ENCODE data around the gene RNF123.

The RNF123 gene

DNA sequence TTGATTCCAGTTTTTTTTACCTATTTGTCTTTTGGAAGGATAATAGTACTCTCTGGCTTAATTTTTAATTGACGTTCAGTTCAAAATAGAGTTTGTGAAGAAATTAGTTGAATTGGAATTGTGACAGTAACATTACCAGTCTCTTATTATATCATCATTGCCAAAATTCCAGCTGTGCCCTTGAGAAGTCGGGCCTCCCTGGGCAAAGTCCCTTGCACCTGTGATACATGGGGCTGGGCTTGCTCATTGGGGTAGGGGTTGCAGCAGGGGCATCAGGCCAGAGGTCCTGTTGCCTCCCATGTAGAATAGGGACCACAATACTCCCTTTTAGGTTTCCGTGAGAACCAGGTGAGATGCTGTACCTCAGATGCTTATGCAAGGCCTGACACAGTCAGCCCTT is 43.1 kb upstream of the RNF123 start:
- DNase-seq (ENCODE audit: low read depth) = no peak
- TF ChIP-seq, protein P1, sequence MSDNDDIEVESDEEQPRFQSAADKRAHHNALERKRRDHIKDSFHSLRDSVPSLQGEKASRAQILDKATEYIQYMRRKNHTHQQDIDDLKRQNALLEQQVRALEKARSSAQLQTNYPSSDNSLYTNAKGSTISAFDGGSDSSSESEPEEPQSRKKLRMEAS (IDR thresholded peaks at IDR 0.05; ENCODE audit: low read depth, low read length) = no peak
- TF ChIP-seq CTCF (IDR thresholded peaks at IDR 0.05; ENCODE audit: low read depth, low read length) (no peak), MYC (IDR thresholded peaks at IDR 0.05; ENCODE audit: low read depth, low read length) (no peak), POLR2A (IDR thresholded peaks at IDR 0.05; ENCODE audit: extremely low read depth, insufficient read length) (no peak)
- no peak overlapping the region for H3K4me3 ChIP-seq (ENCODE audit: low read depth, low read length)

DNA sequence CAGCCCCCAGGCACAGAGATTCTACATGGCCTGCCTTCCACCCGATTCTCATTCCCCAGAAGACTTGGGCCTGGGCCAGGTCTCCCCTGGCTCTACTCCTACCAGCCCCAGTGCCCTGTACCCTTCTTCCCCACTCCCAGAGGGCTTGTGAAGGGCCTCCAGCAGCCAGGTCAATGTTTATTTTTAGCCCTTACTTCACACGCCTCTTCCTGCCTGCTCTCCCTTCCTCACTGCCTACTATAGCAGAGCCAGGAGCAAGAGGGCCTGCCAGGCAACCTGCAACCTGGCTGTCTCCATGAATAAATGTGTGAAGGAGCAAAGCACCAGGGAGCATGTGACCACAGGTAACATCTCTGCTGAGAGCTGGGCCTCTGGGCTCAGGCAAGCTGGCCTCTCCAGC is 41.6 kb upstream of the RNF123 start:
- DNase-seq (ENCODE audit: low read depth) = peak; percentile 61
- H3K4me3 ChIP-seq (ENCODE audit: low read depth, low read length) = no peak overlapping the region
- no peak for TF ChIP-seq POLR2A (IDR thresholded peaks at IDR 0.05; ENCODE audit: extremely low read depth, insufficient read length)
- TF ChIP-seq, protein P1 (IDR thresholded peaks at IDR 0.05; ENCODE audit: low read depth, low read length) = no peak
- 0 out of 2 replicates have a peak, but pooled peaks have one; percentile 16 for TF ChIP-seq MYC (IDR thresholded peaks at IDR 0.05; ENCODE audit: low read depth, low read length)
- no peak for TF ChIP-seq CTCF (IDR thresholded peaks at IDR 0.05; ENCODE audit: low read depth, low read length)

DNA sequence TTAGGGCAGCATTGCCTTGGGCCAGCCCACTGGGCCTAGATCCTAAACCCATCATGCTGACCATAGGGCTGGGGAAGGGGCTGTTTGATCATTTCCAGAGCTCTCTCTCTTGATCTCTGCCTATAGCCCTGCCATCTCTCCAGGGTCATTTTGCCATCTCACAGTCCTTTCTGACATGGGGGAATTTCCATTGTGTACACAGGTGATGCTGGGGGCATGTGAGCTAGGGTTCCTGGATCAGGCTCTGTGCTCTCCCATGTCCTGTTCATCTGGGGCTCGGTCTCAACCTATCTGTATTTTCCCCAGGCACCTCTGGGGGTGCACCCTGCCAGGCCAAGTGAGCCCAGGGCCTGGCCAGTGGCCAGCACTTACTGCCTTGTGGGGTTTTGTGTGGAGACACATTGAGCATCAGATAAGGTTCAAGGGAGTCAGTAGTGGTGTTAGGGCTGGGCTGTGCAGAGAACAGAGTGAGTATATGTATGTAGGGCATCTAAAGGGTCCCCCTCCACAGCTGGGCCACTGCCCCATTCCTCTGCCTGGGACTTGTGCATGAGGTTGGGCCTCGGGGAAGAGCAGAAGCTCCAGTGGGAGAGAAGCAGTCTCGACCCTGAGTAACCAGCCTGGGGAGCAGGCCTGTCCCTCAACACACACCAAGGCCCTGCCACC is 40.9 kb upstream of the RNF123 start:
- no peak overlapping the region for H3K4me3 ChIP-seq (ENCODE audit: low read depth, low read length)
- no peak for DNase-seq (ENCODE audit: low read depth)
- TF ChIP-seq, protein P1 (IDR thresholded peaks at IDR 0.05; ENCODE audit: low read depth, low read length) = no peak
- TF ChIP-seq CTCF (IDR thresholded peaks at IDR 0.05; ENCODE audit: low read depth, low read length) = no peak
- no peak for TF ChIP-seq MYC (IDR thresholded peaks at IDR 0.05; ENCODE audit: low read depth, low read length)
- no peak for TF ChIP-seq POLR2A (IDR thresholded peaks at IDR 0.05; ENCODE audit: extremely low read depth, insufficient read length)

DNA sequence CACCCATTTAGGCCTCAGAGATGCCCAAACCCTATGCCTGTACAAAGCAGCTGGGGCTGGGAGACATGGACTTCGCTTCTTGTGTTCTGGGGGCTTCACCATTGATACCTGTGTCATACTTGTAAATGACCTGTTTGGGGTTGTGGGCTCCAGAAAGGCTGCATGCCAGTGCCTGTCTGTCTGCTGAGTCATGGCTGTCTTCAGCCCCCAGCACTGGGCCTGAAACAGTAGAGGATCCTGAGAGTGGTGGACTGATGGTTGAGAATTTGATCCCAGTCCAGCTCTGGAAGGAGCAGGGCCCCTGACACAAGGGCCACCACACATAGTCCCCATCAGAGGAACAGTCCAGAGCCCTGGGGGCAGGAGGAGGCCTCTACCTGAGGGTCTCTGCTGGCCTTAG is 39.8 kb upstream of the RNF123 start:
- no peak overlapping the region for H3K4me3 ChIP-seq (ENCODE audit: low read depth, low read length)
- TF ChIP-seq CTCF (IDR thresholded peaks at IDR 0.05; ENCODE audit: low read depth, low read length) (no peak), MYC (IDR thresholded peaks at IDR 0.05; ENCODE audit: low read depth, low read length) (no peak), POLR2A (IDR thresholded peaks at IDR 0.05; ENCODE audit: extremely low read depth, insufficient read length) (no peak)
- TF ChIP-seq, protein P1 (IDR thresholded peaks at IDR 0.05; ENCODE audit: low read depth, low read length) = no peak
- no peak for DNase-seq (ENCODE audit: low read depth)

DNA sequence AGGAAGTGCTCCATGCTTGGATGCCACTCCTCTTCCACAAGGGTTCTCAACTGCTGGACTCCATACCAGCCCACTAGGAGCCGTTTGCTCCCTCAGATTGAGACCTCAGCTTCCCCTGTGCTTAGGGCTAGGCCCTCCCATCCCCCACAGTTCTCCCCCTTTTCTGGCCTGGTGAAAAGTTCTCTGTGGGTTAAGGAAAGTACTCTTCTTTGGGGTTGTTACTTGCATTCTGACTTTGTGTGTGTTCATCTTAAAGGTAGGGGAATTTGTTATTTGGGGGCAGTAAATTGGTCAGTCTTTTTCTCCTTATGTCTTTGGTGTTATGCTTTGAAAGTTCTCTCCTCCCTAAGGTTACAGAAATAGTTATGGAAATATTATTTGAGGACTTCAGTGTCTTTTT is 39.2 kb upstream of the RNF123 start:
- DNase-seq (ENCODE audit: low read depth) = no peak
- TF ChIP-seq, protein P1 (IDR thresholded peaks at IDR 0.05; ENCODE audit: low read depth, low read length) = no peak
- no peak for TF ChIP-seq MYC (IDR thresholded peaks at IDR 0.05; ENCODE audit: low read depth, low read length)
- no peak for TF ChIP-seq CTCF (IDR thresholded peaks at IDR 0.05; ENCODE audit: low read depth, low read length)
- no peak for TF ChIP-seq POLR2A (IDR thresholded peaks at IDR 0.05; ENCODE audit: extremely low read depth, insufficient read length)
- no peak overlapping the region for H3K4me3 ChIP-seq (ENCODE audit: low read depth, low read length)

Data from NB4 (cell line).